Transverse colon (tissue), 4 donors: ENCODE data around the gene WEE1. TPM values are rescaled to one million over a fixed set of nuclear protein-coding genes. Genes with fewer than 3 reads are reported as not detected.
A peak's percentile ranks its signal among the peaks of the same experiment; 100 is the strongest.

Experiments used
- DNase-seq: peaks from one replicate; pipeline ENCODE4 v3.0.0-alpha.2; 2019
- H3K27ac ChIP-seq, 4 donors: fragments of 200-600 bp; sonication (generic); 2 replicates each; pipeline ENCODE4 v1.5.1; 2016 to 2018; ENCODE audit warnings: inconsistent platforms in 4 of 4
- H3K27me3 ChIP-seq: fragments of 200-600 bp; sonication (generic); 2 replicates; pipeline ENCODE4 v1.5.1; 2017; ENCODE audit warnings: inconsistent platforms
- H3K36me3 ChIP-seq, 4 donors: fragments of 200-600 bp; sonication (generic); 2 replicates each; pipeline ENCODE4 v1.5.1; 2017 to 2019; ENCODE audit warnings: inconsistent platforms in 4 of 4
- H3K4me1 ChIP-seq, 4 donors: fragments of 200-600 bp; sonication (generic); 2 replicates each; pipeline ENCODE4 v1.5.1; 2017 to 2020; ENCODE audit warnings: inconsistent platforms in 4 of 4
- H3K4me3 ChIP-seq, 4 donors: fragments of 200-600 bp; sonication (generic); 1 replicate in 1 of 4; 2 replicates in 3 of 4; pipeline versions ENCODE4 v1.5.1 to v1.6.1; 2017 to 2019; ENCODE audit warnings: inconsistent platforms in 4 of 4
- H3K9me3 ChIP-seq, 2 donors: fragments of 200-600 bp; sonication (generic); 2 replicates each; pipeline ENCODE4 v1.5.1; 2017 to 2019; ENCODE audit warnings: inconsistent platforms in 2 of 2
- CTCF ChIP-seq, 5 experiments: fragments of 200-600 bp in 3 of 5; fragments of 450-650 bp in 2 of 5; sonication (generic) in 3 of 5; IDR thresholded peaks; 1 replicate in 2 of 5; 2 replicates in 3 of 5; pipeline ENCODE4 v1.5.1; 2016 to 2017; ENCODE audit warnings: antibody characterized with exemption in 5 of 5, inconsistent platforms in 3 of 5, mild to moderate bottlenecking in 2 of 5, moderate library complexity in 1 of 5
- EP300 ChIP-seq: sonication (generic); formaldehyde crosslinking; IDR thresholded peaks from one replicate; pipeline ENCODE4 v1.6.1; 2017; ENCODE audit warnings: antibody characterized with exemption, low read depth
- POLR2A ChIP-seq: fragments of 450-650 bp; IDR thresholded peaks from one replicate; pipeline ENCODE4 v1.6.1; 2016; ENCODE audit warnings: antibody characterized with exemption, mild to moderate bottlenecking, moderate library complexity
- POLR2AphosphoS5 ChIP-seq, 3 donors: sonication (generic); formaldehyde crosslinking; IDR thresholded peaks; one replicate each; pipeline ENCODE4 v1.6.1; 2016; ENCODE audit warnings: antibody characterized with exemption in 3 of 3
- WGBS, 2 donors: methylation state at CpG; one replicate each; pipeline ENCODE4 v1.1.5; 2018; ENCODE audit warnings: low coverage in 1 of 2; 5-methylcytosine and 5-hydroxymethylcytosine counted together
- in situ Hi-C, 4 donors: fragments of 200-750 bp; cut with MboI; loops; one replicate each; pipeline versions ENCODE4 v1.15.0 to v1.15.1; 2017; ENCODE audit warnings: low sequenced_read_pairs in 3 of 4, low pct_ligation_motif_present in 1 of 4, low pct_unique_long_range_greater_than_20kb in 1 of 4
- intact Hi-C: fragments of 100-400 bp; cut with DNase I; formaldehyde crosslinking; loops from one replicate; pipeline ENCODE4 v1.15.1; 2023; ENCODE audit warnings: low total_unique reads
- total RNA-seq, 4 donors: library from RNA; depleted of rRNA; stranded (reverse); fragments of >200 nt; gene quantifications; one replicate each; pipeline ENCODE4 v1.1.0, GENCODE V29; 2016

Gene WEE1
- total RNA-seq, 4 donors from 2014 or later: 7.9 to 48.2 (median 31.8) TPM

- in situ Hi-C loops: loop anchor here in 1 of 4 donors (10.0 kb wide), 2 partner anchors 84 to 224 kb away; no protein-coding TSS in a partner anchor
- no peaks in the 10 kb centered on the region for H3K27me3 ChIP-seq
- no peak overlapping the region for H3K4me3 ChIP-seq
- intact Hi-C loops: no loop called here
- H3K4me1 ChIP-seq: peaks cover 16 to 54% (median 43%) of the 10 kb centered on the region in 4 donors
- H3K36me3 ChIP-seq: no peaks in the 10 kb centered on the region
- TF ChIP-seq CTCF (IDR thresholded peaks at IDR 0.05): peak in 3 of 5 experiments; percentile 25 to 58 (median 33)
- TF ChIP-seq POLR2A: peak; percentile 26
- no peak for TF ChIP-seq EP300
- peak in 1 of 3 donors; percentile 30 for TF ChIP-seq POLR2AphosphoS5 (IDR thresholded peaks at IDR 0.05)
- H3K27ac ChIP-seq: peak overlapping the region in 3 of 4 donors; percentile 12 to 87 (median 85)
- peak; percentile 63 for DNase-seq
- H3K9me3 ChIP-seq: no peaks in the 10 kb centered on the region
- WGBS, 2 donors: 89% methylated on average over 8 of the region's 8 CpGs; no CpG with 5 or more reads in 1 of the 2 donors
Measured at GRCh38 chr11:9530901-9531625, 42.4 kb upstream of the WEE1 start.

- WGBS, 2 donors: 91 to 97% methylated on average over 6 to 9 of the region's 9 CpGs
- TF ChIP-seq POLR2A (no peak), CTCF (IDR thresholded peaks at IDR 0.05) (no peak), EP300 (no peak), POLR2AphosphoS5 (IDR thresholded peaks at IDR 0.05) (no peak)
- H3K4me1 ChIP-seq: peaks cover 12 to 34% (median 24%) of the 10 kb centered on the region in 4 donors
Measured at GRCh38 chr11:9533058-9533457, 40.4 kb upstream of the WEE1 start.

GRCh38 chr11:9533736-9534473, 39.6 kb upstream of the WEE1 start:
- in situ Hi-C loops (loop anchor here in 1 of 4 donors (10.0 kb wide), 2 partner anchors 81 to 221 kb away; no protein-coding TSS in a partner anchor), intact Hi-C loops (no loop called here)
- TF ChIP-seq POLR2AphosphoS5 (IDR thresholded peaks at IDR 0.05): no peak
- no peak for TF ChIP-seq POLR2A
- TF ChIP-seq CTCF (IDR thresholded peaks at IDR 0.05): no peak
- TF ChIP-seq EP300: no peak
- no peaks in the 10 kb centered on the region for H3K27me3 ChIP-seq
- peaks cover 12 to 25% (median 17%) of the 10 kb centered on the region in 4 donors for H3K4me1 ChIP-seq
- H3K9me3 ChIP-seq: no peaks in the 10 kb centered on the region
- no peaks in the 10 kb centered on the region for H3K36me3 ChIP-seq
- DNase-seq: no peak
- WGBS, 2 donors: 79 to 80% methylated on average over 5 of the region's 5 CpGs
- no peak overlapping the region for H3K27ac ChIP-seq
- H3K4me3 ChIP-seq: no peak overlapping the region

More at GRCh38 chr11:9533058-9533457, 40.4 kb upstream of the WEE1 start:
- Histone ChIP-seq H3K27ac (no peak overlapping the region), H3K4me3 (no peak overlapping the region), H3K36me3 (no peaks in the 10 kb centered on the region), H3K9me3 (no peaks in the 10 kb centered on the region), H3K27me3 (no peaks in the 10 kb centered on the region)
- intact Hi-C loops (no loop called here), in situ Hi-C loops (loop anchor here in 1 of 4 donors (10.0 kb wide), 2 partner anchors 82 to 222 kb away; no protein-coding TSS in a partner anchor)
- no peak for DNase-seq
